RWPE1 (cell line): Measurements from ENCODE around the gene GAS6.

ENCODE experiments used
- CTCF ChIA-PET: fragments of 350-600 bp; sonication (Branson Sonifier 250); formaldehyde crosslinking; extraction: SDS; loops from one replicate; lab custom pipeline; 2021; lab: Yijun Ruan, JAX
- POLR2A ChIA-PET: fragments of 400-600 bp; formaldehyde crosslinking; extraction: SDS; loops from one replicate; lab custom pipeline; 2020; ENCODE audit warnings: antibody characterized with exemption; ENCODE audit not compliant: low non-redundant PET; lab: Yijun Ruan, JAX
- DNase-seq: peaks from one replicate; pipeline ENCODE4 v3.0.0; 2012; ENCODE audit warnings: low spot score
- H3K27ac ChIP-seq: fragments of 450-650 bp; 2 replicates; pipeline ENCODE4 v1.5.1; 2017
- CTCF ChIP-seq: fragments of 450-650 bp; conservative IDR thresholded peaks from 2 replicates; pipeline ENCODE4 v1.5.1; 2017; ENCODE audit warnings: low read depth, mild to moderate bottlenecking

Gene GAS6

GRCh38 chr13:113880651-113881611 is 17.1 kb upstream of the GAS6 start:
- H3K27ac ChIP-seq = peak overlapping the region; percentile 79
- ChIA-PET POLR2A (no interaction called here), CTCF (interaction anchor here (0.7 kb wide), 1 partner anchor 67 kb away, joined by 3 read pairs; no protein-coding TSS in a partner anchor)
- no peak for TF ChIP-seq CTCF
- DNase-seq = no peak

GRCh38 chr13:113879494-113880360 is 15.9 kb upstream of the GAS6 start:
- ChIA-PET POLR2A (no interaction called here), CTCF (interaction anchor here (0.5 kb wide), 1 partner anchor 9 kb away, joined by 3 read pairs; no protein-coding TSS in a partner anchor)
- TF ChIP-seq CTCF = no peak
- no peak for DNase-seq
- H3K27ac ChIP-seq = no peak overlapping the region; the same call in 1 of the 2 replicates

- CTCF ChIA-PET = no interaction called here
- TF ChIP-seq CTCF = no peak
- H3K27ac ChIP-seq = no peak overlapping the region
- POLR2A ChIA-PET = no interaction called here
- DNase-seq = no peak
Observed at GRCh38 chr13:113879017-113879416, 15.1 kb upstream of the GAS6 start.

- no peak for TF ChIP-seq CTCF
- H3K27ac ChIP-seq = peak overlapping the region; percentile 3; the same call in 1 of the 2 replicates
- CTCF ChIA-PET = no interaction called here
- DNase-seq = no peak
- POLR2A ChIA-PET = no interaction called here
Observed at GRCh38 chr13:113877149-113877990, 13.5 kb upstream of the GAS6 start.

GRCh38 chr13:113876346-113877148 is 12.7 kb upstream of the GAS6 start:
- POLR2A ChIA-PET = no interaction called here
- peak overlapping the region; percentile 3; the same call in 1 of the 2 replicates for H3K27ac ChIP-seq
- DNase-seq = no peak
- no peak for TF ChIP-seq CTCF
- CTCF ChIA-PET = no interaction called here
